ENCODE results near the gene HIPK2.

HIPK2 gene

DNA sequence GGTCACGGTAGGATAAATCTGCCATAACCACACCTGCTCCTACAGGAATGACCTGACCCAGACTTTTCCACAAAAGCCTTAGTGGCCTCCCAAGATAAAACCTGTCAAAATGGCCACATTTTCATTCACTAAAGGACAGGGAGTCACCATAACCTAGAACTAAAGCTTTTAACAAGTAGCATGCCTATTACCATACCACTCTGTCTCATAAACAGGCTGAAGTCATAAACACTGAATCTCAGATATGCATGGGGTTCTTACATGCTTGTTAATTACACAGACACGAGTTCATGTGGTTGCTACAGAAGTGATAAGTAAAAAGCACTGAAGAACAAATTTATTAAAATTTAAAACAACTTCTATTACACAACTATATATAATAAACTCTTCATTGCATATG is 56.0 kb downstream of the HIPK2 start:
- Histone ChIP-seq H3K9me3 (ENCODE audit: insufficient read depth, low read depth, low read length) (no peaks in the 10 kb centered on the region), H3K9ac (ENCODE audit: low read depth, low read length) (no peak overlapping the region), H3K36me3 (ENCODE audit: insufficient read depth, low read length) (no peaks in the 10 kb centered on the region), H3K27ac (ENCODE audit: low read depth, low read length) (no peak overlapping the region), H3K4me1 (ENCODE audit: insufficient read depth, low read length) (0 out of 2 replicates have a peak, but pooled peaks cover 2% of the 10 kb centered on the region), H3K27me3 (ENCODE audit: insufficient read depth, low read length) (no peaks in the 10 kb centered on the region), H3K4me3 (ENCODE audit: low read length) (no peak overlapping the region)
- WGBS, result 92% methylated on average over 2 of the region's 2 CpGs

DNA sequence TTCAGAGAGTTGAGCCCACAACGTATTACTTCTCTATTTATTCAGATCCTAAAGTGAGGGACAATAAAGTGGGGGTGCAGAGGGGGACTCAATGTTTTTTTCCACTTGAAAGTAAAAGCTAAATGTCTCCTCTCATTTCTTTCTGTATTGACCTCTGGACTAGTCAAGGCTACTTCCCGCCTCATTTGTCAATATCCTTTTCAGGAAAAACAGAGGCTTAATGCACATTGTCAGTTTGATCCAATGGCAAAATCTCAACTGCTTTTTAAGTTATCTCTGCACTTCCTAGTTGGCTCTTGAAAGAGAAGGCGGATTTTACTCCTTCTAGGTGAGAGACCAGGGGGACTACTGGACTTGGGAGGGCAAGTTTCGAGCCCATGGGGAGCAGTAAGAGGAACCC is 56.4 kb downstream of the HIPK2 start:
- Histone ChIP-seq H3K4me3 (ENCODE audit: low read length) (no peak overlapping the region), H3K27ac (ENCODE audit: low read depth, low read length) (no peak overlapping the region), H3K4me1 (ENCODE audit: insufficient read depth, low read length) (0 out of 2 replicates have a peak, but pooled peaks cover 2% of the 10 kb centered on the region), H3K36me3 (ENCODE audit: insufficient read depth, low read length) (peaks cover 3% of the 10 kb centered on the region), H3K9me3 (ENCODE audit: insufficient read depth, low read depth, low read length) (no peaks in the 10 kb centered on the region), H3K27me3 (ENCODE audit: insufficient read depth, low read length) (no peaks in the 10 kb centered on the region), H3K9ac (ENCODE audit: low read depth, low read length) (no peak overlapping the region)
- WGBS, result 95% methylated on average over 3 of the region's 4 CpGs

DNA sequence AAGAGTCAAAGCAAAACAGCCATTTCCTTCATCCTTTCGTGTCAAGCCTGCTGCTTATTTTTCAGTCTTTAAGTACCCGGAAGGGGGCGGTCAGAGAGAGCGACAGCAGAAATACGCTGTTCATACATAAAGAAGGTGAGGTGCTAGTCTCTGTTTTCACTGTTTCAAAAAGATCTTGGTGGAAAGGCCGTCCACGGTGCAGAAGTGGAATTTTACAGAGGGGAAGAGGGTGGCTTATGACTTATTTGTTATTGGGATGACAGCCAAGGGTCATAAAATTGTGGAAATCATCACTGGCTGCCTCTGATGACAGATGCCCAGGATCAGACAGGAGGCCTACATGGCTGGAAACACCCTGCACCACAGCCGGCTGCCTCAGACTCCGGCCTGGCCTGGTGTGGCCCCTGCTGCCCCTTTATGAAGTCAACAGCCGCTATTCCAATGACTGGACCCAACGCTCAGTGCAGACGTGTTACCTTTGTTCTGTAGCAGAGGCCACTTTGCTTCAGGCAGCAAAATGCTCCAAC is 57.0 kb downstream of the HIPK2 start:
- Histone ChIP-seq H3K4me3 (ENCODE audit: low read length) (no peak overlapping the region), H3K27ac (ENCODE audit: low read depth, low read length) (no peak overlapping the region), H3K9ac (ENCODE audit: low read depth, low read length) (no peak overlapping the region), H3K27me3 (ENCODE audit: insufficient read depth, low read length) (no peaks in the 10 kb centered on the region), H3K4me1 (ENCODE audit: insufficient read depth, low read length) (0 out of 2 replicates have a peak, but pooled peaks cover 2% of the 10 kb centered on the region), H3K9me3 (ENCODE audit: insufficient read depth, low read depth, low read length) (no peaks in the 10 kb centered on the region), H3K36me3 (ENCODE audit: insufficient read depth, low read length) (peaks cover 10% of the 10 kb centered on the region)
- 94% methylated on average over 12 of the region's 12 CpGs for WGBS

DNA sequence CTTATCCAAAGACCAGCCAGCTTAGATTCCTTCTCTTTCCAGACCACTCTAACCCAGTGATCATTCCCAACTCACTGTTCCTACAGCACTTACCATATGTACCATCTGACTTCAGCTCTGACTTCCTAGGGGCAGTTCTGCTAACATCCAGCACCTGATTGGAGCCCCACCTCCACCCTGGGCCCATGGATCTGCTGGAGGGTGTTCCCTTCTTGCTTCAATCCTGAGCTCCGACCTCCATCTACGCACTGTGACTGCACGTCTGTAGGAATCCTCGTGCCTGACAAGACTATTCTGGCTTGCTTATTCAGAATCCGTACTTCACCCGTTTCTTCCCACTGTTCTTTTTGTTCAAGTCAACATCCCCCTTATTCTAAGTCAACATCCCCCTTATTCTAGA is 57.6 kb downstream of the HIPK2 start:
- Histone ChIP-seq H3K9me3 (ENCODE audit: insufficient read depth, low read depth, low read length) (no peaks in the 10 kb centered on the region), H3K27ac (ENCODE audit: low read depth, low read length) (no peak overlapping the region), H3K4me1 (ENCODE audit: insufficient read depth, low read length) (0 out of 2 replicates have a peak, but pooled peaks cover 2% of the 10 kb centered on the region), H3K4me3 (ENCODE audit: low read length) (no peak overlapping the region), H3K36me3 (ENCODE audit: insufficient read depth, low read length) (peaks cover 16% of the 10 kb centered on the region), H3K9ac (ENCODE audit: low read depth, low read length) (no peak overlapping the region), H3K27me3 (ENCODE audit: insufficient read depth, low read length) (no peaks in the 10 kb centered on the region)
- WGBS, result 97% methylated on average over 6 of the region's 6 CpGs

DNA sequence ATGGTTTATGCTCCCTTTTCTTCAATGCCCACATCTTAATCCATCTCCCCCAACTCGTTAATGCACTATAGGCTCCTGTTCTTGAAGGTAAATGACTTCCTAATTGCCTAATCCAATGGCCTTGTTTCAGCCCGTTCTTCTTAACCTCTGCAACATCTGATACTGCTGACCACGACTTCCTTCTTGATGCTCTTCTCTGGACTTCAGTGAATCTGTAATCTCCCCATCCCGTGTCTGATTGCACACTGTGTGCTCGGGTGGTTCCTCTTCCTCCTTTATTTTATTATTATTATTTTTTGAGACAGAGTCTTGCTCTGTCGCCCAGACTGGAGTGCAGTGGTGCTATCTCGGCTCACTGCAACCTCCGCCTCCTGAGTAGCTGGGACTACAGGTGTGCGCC is 58.9 kb downstream of the HIPK2 start:
- WGBS, result 95% methylated on average over 8 of the region's 9 CpGs

DNA sequence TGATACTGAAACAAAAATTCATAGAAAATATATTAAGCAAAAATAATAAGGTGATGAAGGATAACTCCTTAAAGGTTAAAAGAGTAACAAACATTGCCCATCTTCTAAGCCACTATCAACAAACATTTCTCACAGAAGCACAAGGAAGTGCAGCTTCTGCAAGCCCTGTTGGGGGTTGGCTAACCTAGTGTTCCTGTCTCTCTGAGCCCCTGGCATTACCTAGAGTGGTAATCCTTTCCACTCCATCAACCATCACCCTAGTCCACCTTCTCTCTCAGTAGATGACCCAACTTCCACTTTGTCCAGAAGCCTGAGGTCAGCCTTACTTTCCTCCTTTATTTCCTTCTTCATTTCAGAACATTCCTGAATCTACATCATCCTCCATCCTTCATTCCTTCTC is 59.7 kb downstream of the HIPK2 start:
- Histone ChIP-seq H3K9me3 (ENCODE audit: insufficient read depth, low read depth, low read length) (no peaks in the 10 kb centered on the region), H3K27ac (ENCODE audit: low read depth, low read length) (no peak overlapping the region), H3K27me3 (ENCODE audit: insufficient read depth, low read length) (no peaks in the 10 kb centered on the region), H3K4me1 (ENCODE audit: insufficient read depth, low read length) (peaks cover 14% of the 10 kb centered on the region), H3K9ac (ENCODE audit: low read depth, low read length) (no peak overlapping the region), H3K4me3 (ENCODE audit: low read length) (no peak overlapping the region), H3K36me3 (ENCODE audit: insufficient read depth, low read length) (peaks cover 16% of the 10 kb centered on the region)

More for the DNA sequence above, 58.9 kb downstream of the HIPK2 start:
- Histone ChIP-seq H3K27me3 (ENCODE audit: insufficient read depth, low read length) (no peaks in the 10 kb centered on the region), H3K4me3 (ENCODE audit: low read length) (no peak overlapping the region), H3K36me3 (ENCODE audit: insufficient read depth, low read length) (peaks cover 16% of the 10 kb centered on the region), H3K9me3 (ENCODE audit: insufficient read depth, low read depth, low read length) (no peaks in the 10 kb centered on the region), H3K9ac (ENCODE audit: low read depth, low read length) (no peak overlapping the region), H3K4me1 (ENCODE audit: insufficient read depth, low read length) (peaks cover 7% of the 10 kb centered on the region), H3K27ac (ENCODE audit: low read depth, low read length) (no peak overlapping the region)

DNA sequence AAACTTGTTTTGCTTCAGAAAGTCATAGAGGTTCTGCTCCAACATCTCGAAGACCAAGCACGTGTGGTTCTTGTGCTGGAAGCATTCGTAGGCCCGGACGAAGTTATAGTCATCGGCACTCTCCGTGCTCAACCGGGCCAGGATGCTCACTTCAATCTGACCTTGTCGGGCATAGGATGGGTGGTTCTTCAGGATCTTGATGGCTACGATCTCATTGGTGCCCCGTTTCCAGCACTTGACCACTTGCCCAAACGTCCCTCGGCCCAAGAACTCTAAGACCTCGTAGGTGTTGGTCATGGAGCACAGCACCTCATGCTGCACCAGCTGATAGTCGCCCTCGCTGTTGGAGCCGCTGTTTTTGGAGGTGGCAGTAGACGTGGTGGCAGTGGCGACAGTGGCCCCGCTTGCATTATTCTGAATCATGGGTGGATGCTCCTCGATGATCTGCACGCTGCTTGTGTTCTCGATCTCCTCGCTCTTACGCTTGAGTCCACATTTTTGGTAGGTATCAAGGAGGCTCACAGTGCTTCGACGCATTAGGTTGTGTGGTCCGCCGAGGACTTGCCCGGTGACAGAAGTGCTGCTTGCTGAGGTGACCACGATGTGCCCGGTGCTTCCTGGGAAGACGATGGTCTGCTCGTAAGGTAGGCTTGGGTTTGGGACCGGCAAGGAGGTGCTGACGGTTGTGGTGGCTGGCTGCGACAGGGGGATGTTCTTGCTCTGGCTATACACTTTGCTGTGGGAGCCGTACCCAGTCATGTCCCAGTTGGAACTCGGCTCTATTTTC is 61.4 kb downstream of the HIPK2 start:
- Histone ChIP-seq H3K27me3 (ENCODE audit: insufficient read depth, low read length) (no peaks in the 10 kb centered on the region), H3K4me3 (ENCODE audit: low read length) (no peak overlapping the region), H3K9me3 (ENCODE audit: insufficient read depth, low read depth, low read length) (no peaks in the 10 kb centered on the region), H3K27ac (ENCODE audit: low read depth, low read length) (no peak overlapping the region), H3K4me1 (ENCODE audit: insufficient read depth, low read length) (peaks cover 32% of the 10 kb centered on the region), H3K9ac (ENCODE audit: low read depth, low read length) (no peak overlapping the region), H3K36me3 (ENCODE audit: insufficient read depth, low read length) (peaks cover 16% of the 10 kb centered on the region)
- 96% methylated on average over 39 of the region's 39 CpGs for WGBS

DNA sequence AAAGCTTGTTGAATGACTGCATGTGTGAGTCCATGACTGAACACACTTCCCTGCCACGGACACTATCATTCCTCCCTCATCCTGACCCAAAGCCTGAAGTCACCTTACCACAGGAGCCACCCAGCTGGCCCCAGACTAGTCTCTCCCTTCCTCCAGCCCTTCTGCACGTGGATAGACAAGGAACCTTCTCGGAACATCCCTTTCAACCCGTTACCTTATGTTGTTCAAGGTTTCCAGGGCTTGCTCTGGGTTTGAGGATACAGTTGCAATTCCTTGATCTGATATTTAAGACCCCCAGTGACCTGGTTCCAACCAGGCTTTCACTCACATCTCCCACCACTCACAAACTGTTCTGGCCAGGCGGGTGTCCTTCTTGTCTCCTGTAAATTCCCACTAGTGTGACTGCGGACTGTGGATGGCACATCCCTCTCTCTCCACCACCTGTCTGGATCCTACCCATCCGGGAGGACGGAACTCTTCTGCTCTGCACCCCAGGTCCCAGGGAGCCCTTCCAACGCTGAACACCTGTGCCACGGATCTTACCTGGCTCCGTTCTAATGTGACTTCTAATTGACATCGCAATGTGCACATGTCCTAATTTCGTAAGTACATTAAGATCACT is 62.5 kb downstream of the HIPK2 start:
- Histone ChIP-seq H3K27ac (ENCODE audit: low read depth, low read length) (no peak overlapping the region), H3K9ac (ENCODE audit: low read depth, low read length) (no peak overlapping the region), H3K4me3 (ENCODE audit: low read length) (no peak overlapping the region), H3K36me3 (ENCODE audit: insufficient read depth, low read length) (peaks cover 16% of the 10 kb centered on the region), H3K9me3 (ENCODE audit: insufficient read depth, low read depth, low read length) (no peaks in the 10 kb centered on the region), H3K4me1 (ENCODE audit: insufficient read depth, low read length) (peaks cover 32% of the 10 kb centered on the region), H3K27me3 (ENCODE audit: insufficient read depth, low read length) (no peaks in the 10 kb centered on the region)
- WGBS, result 94% methylated on average over 13 of the region's 13 CpGs

DNA sequence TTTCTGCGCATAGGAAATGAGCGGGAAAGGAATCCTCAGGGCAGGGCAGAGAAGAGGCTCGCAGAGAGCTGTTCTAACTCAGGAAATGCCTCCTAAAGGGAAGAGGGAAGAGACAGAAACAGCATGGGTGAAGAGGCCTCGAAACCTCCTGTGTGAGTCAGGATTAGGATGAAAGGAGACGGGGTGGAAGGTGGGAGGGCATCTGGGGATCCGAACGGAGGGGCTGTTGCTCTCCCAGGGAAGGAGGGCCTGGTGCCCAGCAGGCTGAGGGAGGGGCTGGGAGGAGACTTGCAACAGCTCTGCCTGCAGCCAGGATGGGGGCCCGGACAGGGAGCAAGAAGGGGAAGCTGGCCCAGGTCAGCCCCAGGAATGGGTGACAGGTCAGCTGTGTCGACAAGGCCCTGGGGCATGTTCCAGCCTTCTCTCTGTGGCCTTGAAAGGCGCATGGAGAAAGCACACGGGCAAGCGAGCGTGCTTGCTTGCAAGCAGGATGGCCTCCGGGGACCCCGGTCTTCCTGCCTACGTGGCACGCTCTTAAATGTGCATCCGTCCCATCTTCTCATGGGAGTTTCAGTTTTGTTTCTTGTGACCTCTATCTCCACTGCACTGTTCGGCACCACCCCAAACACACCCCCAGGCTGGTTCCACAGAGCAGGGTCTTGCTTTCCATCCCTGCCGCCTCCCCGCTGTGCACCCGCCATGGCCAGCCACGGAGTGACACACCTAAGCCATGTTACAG is 63.5 kb downstream of the HIPK2 start:
- Histone ChIP-seq H3K9ac (ENCODE audit: low read depth, low read length) (no peak overlapping the region), H3K9me3 (ENCODE audit: insufficient read depth, low read depth, low read length) (no peaks in the 10 kb centered on the region), H3K36me3 (ENCODE audit: insufficient read depth, low read length) (peaks cover 16% of the 10 kb centered on the region), H3K4me1 (ENCODE audit: insufficient read depth, low read length) (peaks cover 32% of the 10 kb centered on the region), H3K27ac (ENCODE audit: low read depth, low read length) (no peak overlapping the region), H3K27me3 (ENCODE audit: insufficient read depth, low read length) (no peaks in the 10 kb centered on the region), H3K4me3 (ENCODE audit: low read length) (no peak overlapping the region)
- WGBS, result 76% methylated on average over 23 of the region's 23 CpGs

DNA sequence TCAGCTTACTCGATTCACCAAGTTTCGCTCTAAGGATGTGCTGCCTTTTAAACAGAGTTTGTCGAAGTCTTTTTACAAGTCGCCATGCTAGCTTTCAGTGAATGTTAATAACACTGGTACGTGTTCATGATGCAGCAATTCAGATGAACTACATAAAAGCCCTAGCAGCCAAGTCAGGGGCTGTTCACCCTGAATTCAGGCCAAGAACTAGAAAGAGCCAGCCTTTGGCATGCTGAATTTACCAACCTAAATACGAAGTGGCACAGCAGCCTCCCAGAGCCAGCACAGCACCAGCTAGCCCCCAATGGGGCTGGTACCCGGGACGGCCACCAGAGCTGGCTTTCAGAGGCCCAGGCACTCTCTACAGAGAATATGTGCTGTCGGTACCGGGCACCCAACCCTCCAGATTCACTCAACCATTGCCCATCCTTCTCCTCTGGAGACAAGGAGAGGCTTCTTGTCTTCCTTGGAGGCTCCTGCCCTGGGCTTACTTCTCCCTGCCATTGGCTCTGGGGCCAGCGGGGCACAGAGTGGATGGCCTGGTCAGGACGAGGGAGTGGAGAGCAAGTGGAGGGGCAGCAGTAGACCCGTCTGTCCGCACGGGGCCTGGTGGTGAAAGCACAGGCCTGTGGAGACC is 64.2 kb downstream of the HIPK2 start:
- H3K27me3 ChIP-seq (ENCODE audit: insufficient read depth, low read length), result no peaks in the 10 kb centered on the region
- peak overlapping the region; percentile 39 for H3K27ac ChIP-seq (ENCODE audit: low read depth, low read length)
- H3K9me3 ChIP-seq (ENCODE audit: insufficient read depth, low read depth, low read length), result no peaks in the 10 kb centered on the region
- H3K4me1 ChIP-seq (ENCODE audit: insufficient read depth, low read length), result peaks cover 32% of the 10 kb centered on the region
- peaks cover 16% of the 10 kb centered on the region for H3K36me3 ChIP-seq (ENCODE audit: insufficient read depth, low read length)
- H3K9ac ChIP-seq (ENCODE audit: low read depth, low read length), result no peak overlapping the region
- H3K4me3 ChIP-seq (ENCODE audit: low read length), result no peak overlapping the region
- WGBS, result 80% methylated on average over 15 of the region's 15 CpGs
